Neural progenitor cell (in vitro differentiated cells): ENCODE data around the gene SURF1. TPM values are rescaled to one million over a fixed set of nuclear protein-coding genes. Genes with fewer than 3 reads are reported as not detected.

ENCODE experiments used
- DNase-seq: peaks from one replicate; pipeline ENCODE4 v3.0.0-alpha.2; 2016; ENCODE audit warnings: low spot score
- H2AFZ ChIP-seq: fragments of 200-600 bp; sonication (generic); replicated peaks from 2 replicates; pipeline ENCODE4 v1.6.1; 2016; ENCODE audit warnings: antibody characterized with exemption
- H3F3A ChIP-seq: fragments of 200-600 bp; sonication (generic); 2 replicates; pipeline ENCODE4 v1.6.1; 2016; ENCODE audit warnings: antibody characterized with exemption, low read depth
- H3K27ac ChIP-seq: fragments of 200-600 bp; sonication (generic); 2 replicates; pipeline ENCODE4 v1.5.1; 2016; ENCODE audit warnings: mild to moderate bottlenecking
- H3K27me3 ChIP-seq: fragments of 200-600 bp; sonication (generic); 2 replicates; pipeline ENCODE4 v1.6.1; 2016; ENCODE audit warnings: mild to moderate bottlenecking, moderate library complexity
- H3K36me3 ChIP-seq: fragments of 200-600 bp; sonication (generic); 2 replicates; pipeline ENCODE4 v1.5.1; 2016
- H3K4me1 ChIP-seq: fragments of 200-600 bp; sonication (generic); 2 replicates; pipeline ENCODE4 v1.6.1; 2016; ENCODE audit warnings: mixed run types
- H3K4me2 ChIP-seq: fragments of 200-600 bp; sonication (generic); 2 replicates; pipeline ENCODE4 v1.6.1; 2016
- H3K4me3 ChIP-seq: fragments of 200-600 bp; sonication (generic); 2 replicates; pipeline ENCODE4 v1.5.1; 2016
- H3K79me2 ChIP-seq: fragments of 200-600 bp; sonication (generic); 2 replicates; pipeline ENCODE4 v1.6.1; 2016; ENCODE audit warnings: low read depth
- H3K9ac ChIP-seq: fragments of 200-600 bp; sonication (generic); 2 replicates; pipeline ENCODE4 v1.6.1; 2016
- H3K9me3 ChIP-seq: fragments of 200-600 bp; sonication (generic); 2 replicates; pipeline ENCODE4 v1.5.1; 2016; ENCODE audit warnings: low read depth
- H4K20me1 ChIP-seq: fragments of 200-600 bp; sonication (generic); 2 replicates; pipeline ENCODE4 v1.6.1; 2016; ENCODE audit warnings: low read depth
- H3K27ac Mint-ChIP-seq: 3 replicates; pipeline ENCODE4 v1.8.0; 2021; ENCODE audit warnings: mixed read lengths
- H3K27me3 Mint-ChIP-seq: 2 replicates; pipeline ENCODE4 v1.8.0; 2022; ENCODE audit warnings: low read depth, mild to moderate bottlenecking, inconsistent platforms, moderate library complexity, mixed read lengths; ENCODE audit not compliant: insufficient read depth
- H3K36me3 Mint-ChIP-seq: 3 replicates; pipeline ENCODE4 v1.8.0; 2021; ENCODE audit warnings: mixed read lengths
- H3K4me1 Mint-ChIP-seq: 3 replicates; pipeline ENCODE4 v1.8.0; 2021; ENCODE audit warnings: mixed read lengths
- H3K4me3 Mint-ChIP-seq: 3 replicates; pipeline ENCODE4 v1.8.0; 2021; ENCODE audit warnings: mild to moderate bottlenecking, moderate library complexity, mixed read lengths
- H3K9me3 Mint-ChIP-seq: 3 replicates; pipeline ENCODE4 v1.8.0; 2020; ENCODE audit warnings: mixed read lengths
- CTCF ChIP-seq: fragments of 200-600 bp; sonication (generic); IDR thresholded peaks from 2 replicates; pipeline ENCODE4 v1.5.1; 2017; ENCODE audit warnings: antibody characterized with exemption, mild to moderate bottlenecking
- EZH2 ChIP-seq: fragments of 200-600 bp; sonication (generic); IDR thresholded peaks from 2 replicates; pipeline ENCODE4 v1.6.1; 2017; ENCODE audit warnings: antibody characterized with exemption, mild to moderate bottlenecking, moderate library complexity
- EZH2phosphoT487 ChIP-seq: fragments of 200-600 bp; sonication (generic); IDR thresholded peaks from 2 replicates; pipeline ENCODE4 v1.6.1; 2017; ENCODE audit warnings: antibody characterized with exemption
- total RNA-seq: library from RNA; depleted of rRNA; stranded (reverse); fragments of >200 nt; gene quantifications from 2 replicates; pipeline ENCODE4 v1.2.3, GENCODE V29; 2015; ENCODE audit warnings: low replicate concordance

The SURF1 gene
- total RNA-seq, 1 donor from 2014 or later = 31.0 TPM

- Histone ChIP-seq H3K4me1 (no peaks in the 10 kb centered on the region), H4K20me1 (no peaks in the 10 kb centered on the region), H3K4me3 (no peak overlapping the region), H3F3A (no peaks in the 10 kb centered on the region), H3K9ac (no peak overlapping the region), H3K79me2 (no peaks in the 10 kb centered on the region), H3K9me3 (no peaks in the 10 kb centered on the region), H3K36me3 (no peaks in the 10 kb centered on the region), H2AFZ (no peak overlapping the region), H3K4me2 (no peak overlapping the region), H3K27ac (no peak overlapping the region), H3K27me3 (peaks cover 8% of the 10 kb centered on the region)
- peaks cover 9% of the 10 kb centered on the region for H3K9me3 Mint-ChIP-seq
- H3K4me3 Mint-ChIP-seq = no peak overlapping the region
- no peak for DNase-seq
- H3K4me1 Mint-ChIP-seq = no peaks in the 10 kb centered on the region
- H3K27ac Mint-ChIP-seq = no peak overlapping the region
- no peaks in the 10 kb centered on the region for H3K36me3 Mint-ChIP-seq
- H3K27me3 Mint-ChIP-seq = peaks cover 5% of the 10 kb centered on the region
- TF ChIP-seq CTCF (no peak), EZH2 (no peak), EZH2phosphoT487 (no peak)
Observed at GRCh38 chr9:133309608-133310007, 46.7 kb downstream of the SURF1 start.

- Mint-ChIP-seq H3K4me1 (no peaks in the 10 kb centered on the region), H3K27me3 (peaks cover 12% of the 10 kb centered on the region), H3K9me3 (peaks cover 9% of the 10 kb centered on the region), H3K27ac (no peak overlapping the region), H3K36me3 (no peaks in the 10 kb centered on the region), H3K4me3 (no peak overlapping the region)
- Histone ChIP-seq H3F3A (no peaks in the 10 kb centered on the region), H3K4me3 (no peak overlapping the region), H3K9me3 (no peaks in the 10 kb centered on the region), H4K20me1 (no peaks in the 10 kb centered on the region), H3K4me2 (no peak overlapping the region), H3K4me1 (no peaks in the 10 kb centered on the region), H2AFZ (no peak overlapping the region), H3K9ac (no peak overlapping the region), H3K79me2 (no peaks in the 10 kb centered on the region), H3K27me3 (peaks cover 8% of the 10 kb centered on the region), H3K27ac (no peak overlapping the region), H3K36me3 (no peaks in the 10 kb centered on the region)
- DNase-seq = no peak
- no peak for TF ChIP-seq EZH2
- TF ChIP-seq CTCF = no peak
- no peak for TF ChIP-seq EZH2phosphoT487
Observed at GRCh38 chr9:133307301-133307700, 49.0 kb downstream of the SURF1 start.

GRCh38 chr9:133306242-133307204 is 49.8 kb downstream of the SURF1 start:
- no peaks in the 10 kb centered on the region for H3K4me1 Mint-ChIP-seq
- TF ChIP-seq CTCF (no peak), EZH2 (no peak), EZH2phosphoT487 (no peak)
- DNase-seq = no peak
- H3K27ac Mint-ChIP-seq = peak overlapping the region; percentile 66
- H3K4me3 ChIP-seq = no peak overlapping the region
- H3F3A ChIP-seq = no peaks in the 10 kb centered on the region
- no peaks in the 10 kb centered on the region for H3K9me3 ChIP-seq
- H3K27ac ChIP-seq = no peak overlapping the region
- no peaks in the 10 kb centered on the region for H3K36me3 Mint-ChIP-seq
- no peaks in the 10 kb centered on the region for H4K20me1 ChIP-seq
- H3K4me2 ChIP-seq = no peak overlapping the region
- peaks cover 9% of the 10 kb centered on the region for H3K9me3 Mint-ChIP-seq
- H3K27me3 ChIP-seq = peaks cover 12% of the 10 kb centered on the region
- H3K9ac ChIP-seq = no peak overlapping the region
- no peaks in the 10 kb centered on the region for H3K4me1 ChIP-seq
- no peaks in the 10 kb centered on the region for H3K36me3 ChIP-seq
- peaks cover 13% of the 10 kb centered on the region for H3K27me3 Mint-ChIP-seq
- H2AFZ ChIP-seq = no peak overlapping the region
- H3K79me2 ChIP-seq = no peaks in the 10 kb centered on the region
- no peak overlapping the region for H3K4me3 Mint-ChIP-seq
